GM18499 (cell line): ENCODE results near the gene FRMD3.
A peak's percentile ranks its signal among the peaks of the same experiment; 100 is the strongest.

Experiments used
- ATAC-seq: cut with Tn5 transposase; IDR thresholded peaks from one replicate; pipeline ENCODE4 v1.9.1; 2021; ENCODE audit warnings: moderate number of reproducible peaks; ENCODE audit not compliant: insufficient read depth, unreplicated experiment

Gene FRMD3

DNA sequence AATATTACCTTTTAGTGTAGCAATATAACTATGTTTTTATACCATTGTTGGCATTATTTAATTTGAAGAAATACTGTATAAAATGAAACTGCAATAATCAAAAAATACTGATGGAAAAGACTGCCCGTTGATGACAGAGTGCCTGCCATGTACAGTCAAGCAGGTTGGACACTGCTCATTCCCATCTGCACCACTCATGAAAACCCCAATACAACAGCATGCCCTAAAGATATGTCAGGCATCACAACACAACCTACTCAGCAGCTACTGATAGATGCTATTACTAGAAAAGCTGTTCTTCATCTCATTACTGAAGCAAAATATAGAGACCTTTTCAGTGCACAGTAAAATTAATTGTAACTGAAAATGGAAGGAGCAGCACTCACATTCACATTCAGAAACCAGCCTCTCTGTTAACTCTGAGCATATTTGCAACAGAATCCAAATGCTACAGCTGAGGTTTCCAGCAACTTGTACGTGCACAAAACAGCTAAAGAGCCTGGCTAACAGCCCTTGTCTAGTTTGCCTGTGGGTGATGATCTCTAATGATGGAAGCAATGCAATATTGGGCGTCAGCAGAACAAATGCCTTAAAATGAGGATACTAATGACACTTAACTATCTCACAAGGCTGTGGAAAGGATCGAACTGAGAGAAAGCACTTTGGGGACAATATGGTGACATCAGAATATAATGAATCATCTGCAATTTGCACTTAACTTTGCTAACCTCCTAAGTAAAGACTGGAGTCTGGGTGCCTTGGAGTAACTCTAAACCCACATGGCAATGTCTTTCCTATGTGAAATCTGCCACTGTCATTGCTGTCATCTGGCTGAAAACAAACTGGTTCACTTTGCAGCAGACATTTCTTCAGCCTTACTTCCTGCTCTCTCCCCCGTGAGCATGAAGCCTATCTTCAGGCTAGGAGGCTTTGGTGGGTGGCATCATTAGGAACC, 280.0 kb downstream of the FRMD3 start:
- no peak for ATAC-seq

DNA sequence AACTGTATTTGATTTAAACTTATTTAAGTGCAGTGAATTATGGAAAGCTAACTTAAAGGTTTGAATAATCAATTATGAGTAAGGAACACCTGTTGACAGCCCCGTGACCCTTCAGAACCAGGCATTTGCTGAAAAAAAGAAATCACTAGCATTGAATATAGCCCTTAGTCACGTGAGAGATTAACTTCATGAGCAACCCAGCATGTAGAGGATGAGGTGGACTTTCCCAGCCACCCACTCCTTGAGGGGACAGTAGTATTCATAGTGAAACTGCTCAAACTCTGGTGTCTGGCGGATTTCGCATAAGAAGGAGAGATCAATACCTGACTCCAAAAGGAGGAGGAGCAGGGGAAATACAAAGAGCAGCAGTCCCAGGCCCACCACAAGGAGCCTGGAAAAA, 290.5 kb downstream of the FRMD3 start:
- ATAC-seq = no peak

DNA sequence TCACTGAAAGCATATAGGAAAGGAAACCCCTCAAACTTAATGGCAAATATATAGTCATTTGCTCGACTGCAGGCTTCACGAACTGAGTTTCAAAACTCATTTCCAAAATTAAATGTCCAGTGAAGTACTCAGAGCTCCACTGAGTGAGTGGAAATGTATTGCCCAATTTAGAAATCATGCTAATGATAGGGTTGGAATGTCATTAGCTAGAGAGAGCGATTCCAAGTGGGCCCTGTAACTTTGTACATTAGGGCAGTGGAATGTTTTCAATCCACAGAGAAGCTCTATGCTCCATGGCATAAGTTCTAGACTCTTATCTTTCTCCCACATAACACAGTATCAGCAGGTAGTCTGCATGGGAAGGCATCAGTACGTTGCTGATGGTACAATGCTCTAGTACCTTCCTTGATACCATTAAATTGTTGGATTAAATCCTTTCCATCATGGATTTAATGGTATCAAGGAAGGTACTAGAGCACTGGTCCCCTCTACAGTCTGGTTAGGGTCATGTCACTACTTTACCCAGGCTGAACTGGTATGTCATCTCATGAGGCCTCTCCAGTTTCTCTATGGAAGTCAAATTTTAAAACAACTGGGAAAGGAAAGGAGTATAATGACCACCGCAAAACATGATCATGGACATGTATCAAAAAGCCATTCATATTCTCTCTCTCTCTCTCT, 292.1 kb downstream of the FRMD3 start:
- no peak for ATAC-seq

DNA sequence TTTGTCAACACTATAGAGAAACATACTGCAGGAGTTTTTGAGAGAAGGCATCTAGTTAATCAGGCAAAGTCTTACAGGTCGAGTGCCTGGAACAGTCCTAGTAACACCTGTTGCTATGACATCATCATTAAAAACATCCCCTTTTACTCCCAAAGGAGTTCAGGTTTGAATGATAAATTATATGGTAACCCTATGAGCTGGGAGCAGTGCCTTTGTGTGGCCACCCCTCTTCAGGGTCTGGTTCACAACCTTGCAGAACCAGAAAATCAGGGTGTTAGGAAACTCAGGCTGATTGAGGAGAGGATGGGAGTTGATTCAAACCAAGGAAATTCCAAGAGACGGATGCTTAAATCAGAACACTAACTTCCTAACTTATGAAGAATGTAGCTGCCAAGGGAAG, 296.1 kb downstream of the FRMD3 start:
- ATAC-seq = no peak

DNA sequence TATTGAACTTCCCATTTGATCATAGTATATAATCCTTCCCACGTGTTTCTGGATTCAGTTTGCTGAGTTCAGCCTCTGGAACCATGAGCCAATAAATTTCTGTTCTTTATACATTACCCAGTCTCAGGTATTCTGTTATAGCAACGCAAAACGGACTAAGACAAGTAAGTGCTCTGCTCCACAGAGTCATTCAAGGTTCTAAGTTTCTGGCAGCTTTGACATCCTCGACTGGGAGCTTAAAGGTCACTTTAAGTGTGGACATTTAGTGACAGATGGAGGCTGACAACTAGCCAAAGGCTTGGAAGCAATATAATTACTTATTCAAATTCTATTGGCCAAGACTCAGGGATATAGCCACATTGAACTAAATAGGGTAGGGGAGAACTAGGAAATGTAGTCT, 297.5 kb downstream of the FRMD3 start:
- no peak for ATAC-seq

DNA sequence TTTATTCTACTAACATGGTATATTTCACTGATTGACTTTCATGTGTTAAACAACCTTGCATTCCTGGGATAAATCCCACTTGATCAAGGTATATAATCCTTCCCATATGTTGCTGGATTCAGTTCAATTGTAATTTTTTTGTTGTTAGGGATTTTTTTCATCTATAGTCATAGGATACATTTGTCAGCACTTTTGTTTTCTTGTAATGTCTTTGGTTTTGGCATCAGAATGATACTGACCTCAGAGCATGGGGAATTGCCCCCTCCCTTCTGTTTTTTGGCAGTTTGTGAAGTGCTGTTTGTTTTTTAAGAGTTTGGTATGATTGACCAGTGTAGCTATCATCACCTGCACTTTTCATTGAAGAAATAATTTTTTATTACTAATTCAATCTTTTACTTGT, 298.5 kb downstream of the FRMD3 start:
- ATAC-seq = no peak

DNA sequence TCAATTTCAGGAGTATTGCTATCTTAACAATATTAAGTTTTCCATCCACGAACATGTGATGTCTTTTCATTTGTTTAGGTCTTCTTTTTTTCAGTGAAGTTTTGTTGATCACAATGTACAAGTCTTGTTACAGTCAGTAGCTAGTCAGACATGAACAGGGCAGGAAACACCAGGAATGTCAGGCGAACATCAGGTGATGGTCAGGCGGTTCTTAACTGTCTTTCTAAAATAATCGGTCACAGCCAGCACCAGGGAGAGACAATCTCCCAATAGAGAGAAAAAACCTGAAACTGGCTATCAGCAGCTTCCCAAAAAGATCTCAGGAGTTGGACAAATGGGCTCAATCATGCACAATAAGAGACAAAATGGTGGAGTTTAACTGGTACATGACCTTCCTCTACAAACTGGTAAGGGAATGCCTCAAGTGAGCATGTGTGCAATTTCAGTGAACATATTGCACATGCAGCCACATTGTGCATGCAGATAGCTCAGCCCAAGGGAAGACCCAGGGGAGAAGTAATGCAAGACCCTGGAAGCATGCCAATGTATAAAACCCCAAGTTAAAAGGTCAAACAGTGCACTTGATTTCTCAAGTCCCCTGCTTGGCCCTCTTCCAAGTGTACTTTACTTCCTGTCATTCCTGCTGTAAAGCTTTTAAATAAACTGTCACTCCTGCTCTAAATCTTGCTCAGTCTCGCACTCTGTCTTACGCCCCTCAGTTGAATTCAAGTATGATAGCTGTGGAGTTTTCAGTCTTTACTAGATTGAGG, 299.1 kb downstream of the FRMD3 start:
- no peak for ATAC-seq

DNA sequence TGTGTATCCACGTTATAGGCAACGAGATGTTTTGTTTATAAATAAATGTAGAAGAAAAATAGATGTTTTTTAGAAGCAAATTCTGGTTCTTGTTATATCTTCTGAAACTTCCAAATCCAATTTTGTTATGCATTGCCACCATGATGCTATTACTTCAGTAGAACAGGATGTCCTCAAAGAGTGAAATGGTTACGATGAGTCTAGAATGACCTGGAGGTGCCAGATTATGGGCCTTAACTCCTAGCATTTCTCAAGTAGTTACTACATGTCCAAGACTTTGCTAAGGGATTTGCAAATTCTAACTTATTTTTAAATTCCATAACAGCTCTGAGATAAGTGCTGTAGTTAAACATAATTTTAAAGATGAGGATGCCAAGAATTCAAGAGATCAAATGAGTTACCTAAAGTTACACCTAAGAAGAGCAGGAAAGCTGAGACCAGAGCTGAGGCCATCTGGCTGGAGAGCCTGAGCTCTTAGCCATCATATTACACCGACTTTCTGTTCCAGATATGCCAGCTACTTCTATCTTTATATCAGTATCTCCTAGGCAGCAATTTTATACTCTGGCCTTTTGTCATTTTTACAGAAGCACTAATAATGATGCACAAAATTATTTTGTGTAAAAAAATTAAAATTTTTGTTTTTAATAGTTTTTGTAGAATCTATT, 302.0 kb downstream of the FRMD3 start:
- no peak for ATAC-seq

DNA sequence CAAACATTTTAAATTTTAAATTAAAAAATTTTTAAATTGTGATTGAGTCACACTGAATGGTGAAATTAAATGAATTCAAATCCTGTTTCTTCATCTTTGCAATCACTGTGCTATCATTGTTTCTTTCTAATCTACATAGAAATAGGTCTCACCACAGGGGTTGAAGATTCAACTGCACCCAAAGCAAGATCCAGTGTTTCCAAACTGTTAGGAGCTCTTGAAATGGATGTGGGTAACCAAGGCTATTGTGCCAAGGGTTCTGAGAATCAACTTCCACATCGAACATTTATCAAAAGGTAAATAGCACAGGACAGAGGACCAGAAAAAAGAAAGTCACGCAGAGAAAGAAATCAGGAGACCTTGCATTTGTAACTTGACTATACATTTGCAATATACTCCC, 302.7 kb downstream of the FRMD3 start:
- ATAC-seq = no peak

DNA sequence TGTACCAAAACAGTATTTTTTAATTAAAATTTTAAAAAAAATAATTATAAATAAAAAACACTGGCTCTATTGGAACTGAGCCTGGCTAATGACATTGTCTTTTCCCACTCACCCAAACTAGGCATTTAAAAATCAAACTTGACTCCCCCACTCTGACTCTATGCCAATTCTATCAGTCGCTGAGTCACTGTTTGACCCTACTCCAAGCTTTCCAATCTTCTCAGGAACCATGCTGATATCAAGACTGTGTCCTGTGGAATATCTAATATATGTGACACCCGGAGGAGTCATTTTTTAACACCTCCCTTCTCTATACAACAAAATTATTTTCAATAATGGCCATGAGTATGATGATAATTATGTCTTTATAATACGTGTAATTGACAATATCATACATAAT, 303.7 kb downstream of the FRMD3 start:
- ATAC-seq = no peak

DNA sequence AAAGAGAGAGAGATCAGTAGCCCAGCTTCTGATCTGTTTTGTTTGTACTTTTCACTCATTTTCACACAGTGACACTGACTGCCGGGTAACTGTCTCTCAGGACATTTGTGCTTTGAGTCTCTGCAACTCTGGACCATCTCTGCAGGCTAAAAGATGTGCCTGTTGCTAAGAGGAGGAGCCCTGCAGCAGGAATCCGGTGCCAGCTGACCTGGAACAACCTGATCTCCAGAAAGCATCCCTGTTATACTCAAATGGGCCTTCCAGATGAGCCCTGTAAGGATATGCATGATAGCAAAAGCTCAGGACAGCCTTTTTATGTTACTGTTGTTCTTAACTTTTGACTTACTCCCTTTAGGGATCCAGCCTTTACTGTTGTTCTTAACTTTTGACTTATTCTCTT, 304.6 kb downstream of the FRMD3 start:
- no peak for ATAC-seq

DNA sequence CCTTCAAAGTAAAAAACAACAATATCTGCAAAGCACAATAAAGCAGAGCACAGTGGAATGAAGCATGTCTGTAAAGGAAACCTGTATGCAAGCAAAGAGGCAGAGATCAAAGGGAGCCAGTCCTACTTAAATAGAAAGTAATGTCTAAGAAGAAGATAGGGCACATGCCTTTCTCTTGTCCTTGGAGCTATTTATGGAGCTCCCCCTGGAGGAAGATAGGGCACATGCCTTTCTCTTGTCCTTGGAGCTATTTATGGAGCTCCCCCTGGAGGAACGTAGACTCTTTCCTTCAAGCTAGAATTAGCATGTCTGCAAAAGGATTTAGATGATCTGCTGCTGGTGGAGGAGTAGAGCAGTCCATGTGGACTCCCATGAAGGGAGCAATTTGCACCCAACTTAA, 307.2 kb downstream of the FRMD3 start:
- no peak for ATAC-seq

DNA sequence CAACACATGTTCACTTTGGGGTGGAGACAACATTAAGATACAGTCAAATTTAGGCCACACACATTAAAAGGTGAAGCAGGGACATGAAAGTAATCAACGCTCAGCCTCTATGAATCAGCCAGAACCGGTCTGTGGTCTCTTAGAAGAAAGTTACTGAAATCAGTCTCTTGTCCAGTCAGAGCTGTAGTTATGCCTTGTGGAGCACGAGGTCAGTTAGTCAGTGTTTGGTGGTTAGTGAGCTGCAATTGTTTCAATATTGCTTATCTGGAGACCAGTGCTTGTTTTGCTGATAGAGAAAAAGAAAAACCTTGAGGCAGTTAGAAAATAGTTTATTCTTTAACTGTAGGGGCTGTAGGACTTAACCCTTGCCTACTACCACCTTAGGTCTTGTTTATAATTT, 317.5 kb downstream of the FRMD3 start:
- peak; percentile 98 for ATAC-seq

DNA sequence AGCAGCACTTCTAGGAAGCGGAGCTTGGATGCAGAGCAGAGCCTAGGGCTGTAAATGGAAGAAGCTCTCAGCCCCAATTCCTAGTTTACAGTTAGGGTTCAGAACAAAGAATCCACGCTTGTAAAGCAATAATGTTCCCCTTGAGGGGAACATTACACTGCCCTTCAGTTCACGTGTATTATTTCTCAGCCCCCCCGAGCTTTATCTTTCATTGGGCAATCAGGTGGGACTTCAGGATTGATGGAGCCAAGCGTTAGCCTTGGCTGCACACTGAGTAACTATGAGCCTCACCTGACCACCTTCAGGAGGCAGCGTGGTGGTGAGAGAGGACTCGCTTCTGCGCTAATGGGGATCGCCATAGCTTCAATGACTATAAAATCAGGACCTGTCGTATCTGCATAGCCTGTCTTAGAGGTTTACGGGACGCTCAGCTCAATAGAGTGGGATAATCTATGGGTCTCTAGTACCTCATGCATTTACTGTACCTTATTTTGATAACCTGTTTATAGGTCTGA, 318.2 kb downstream of the FRMD3 start:
- no peak for ATAC-seq

DNA sequence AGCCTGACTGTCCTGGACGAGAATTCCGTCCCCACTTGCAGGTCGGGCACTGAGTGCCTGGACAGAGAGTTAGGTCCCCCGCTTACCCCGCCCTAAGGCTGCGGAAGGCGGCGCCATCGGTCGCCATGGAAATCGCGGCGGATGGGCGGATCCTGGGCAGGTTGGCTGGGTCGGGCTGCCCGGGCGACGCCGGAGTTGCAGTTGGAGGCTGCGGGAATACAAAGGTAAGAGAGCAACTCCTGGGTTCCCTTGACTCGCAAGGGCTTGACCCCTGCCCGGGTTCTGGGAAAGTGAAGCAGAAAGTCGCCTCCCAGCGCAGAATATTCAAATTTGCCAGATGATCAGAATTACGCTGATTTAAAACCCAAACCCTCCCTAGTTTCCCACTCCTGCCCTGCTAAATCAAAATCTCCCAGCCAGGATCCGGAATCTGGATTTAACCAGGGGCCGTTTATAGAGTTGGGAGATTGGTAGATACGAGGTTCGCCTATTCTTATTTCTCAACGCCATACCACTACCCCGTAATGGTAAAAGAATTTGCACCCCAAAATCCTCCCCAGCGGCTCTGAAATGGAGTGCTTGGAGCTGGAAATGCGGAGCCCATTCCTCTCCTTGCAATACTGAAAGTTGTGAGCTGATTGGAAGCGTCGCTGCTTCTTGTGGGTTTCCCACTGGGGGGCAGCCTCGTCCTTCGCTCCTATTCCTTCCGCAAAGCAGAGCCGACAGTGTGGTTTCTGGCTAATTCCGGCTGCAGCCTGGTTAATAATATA, 318.9 kb downstream of the FRMD3 start:
- ATAC-seq = no peak

DNA sequence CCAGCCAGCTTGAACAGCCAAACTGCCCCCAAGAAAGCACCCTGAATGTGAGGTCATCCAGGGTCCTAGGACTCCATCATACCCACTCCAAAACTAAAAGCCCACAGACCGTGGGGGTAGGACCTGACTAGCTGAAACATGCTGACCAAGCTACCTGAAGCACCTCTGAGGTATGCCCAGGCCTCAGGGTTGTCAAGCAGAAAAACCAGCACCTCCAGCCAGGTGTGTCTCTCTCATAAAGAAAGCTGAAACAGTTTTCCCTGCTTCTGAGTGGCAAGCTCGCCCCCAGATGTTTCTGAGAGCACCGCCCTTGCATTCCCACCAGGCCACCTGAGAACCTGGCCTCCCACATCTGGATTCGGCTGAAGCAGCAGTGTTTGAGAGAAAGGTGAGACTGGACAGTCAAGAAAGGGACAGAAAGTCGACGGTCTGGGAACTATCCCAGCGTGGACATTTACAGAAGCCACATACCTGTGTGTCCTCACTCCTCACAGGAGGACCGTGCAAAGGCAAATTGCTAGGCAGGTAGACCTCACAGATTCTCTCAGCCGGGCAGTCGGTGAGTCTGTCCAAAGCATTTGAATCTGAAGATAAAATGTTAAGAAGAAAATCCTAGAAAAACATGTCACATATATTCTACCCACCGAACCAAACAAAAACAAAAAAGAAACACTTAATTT, 319.6 kb downstream of the FRMD3 start:
- no peak for ATAC-seq

DNA sequence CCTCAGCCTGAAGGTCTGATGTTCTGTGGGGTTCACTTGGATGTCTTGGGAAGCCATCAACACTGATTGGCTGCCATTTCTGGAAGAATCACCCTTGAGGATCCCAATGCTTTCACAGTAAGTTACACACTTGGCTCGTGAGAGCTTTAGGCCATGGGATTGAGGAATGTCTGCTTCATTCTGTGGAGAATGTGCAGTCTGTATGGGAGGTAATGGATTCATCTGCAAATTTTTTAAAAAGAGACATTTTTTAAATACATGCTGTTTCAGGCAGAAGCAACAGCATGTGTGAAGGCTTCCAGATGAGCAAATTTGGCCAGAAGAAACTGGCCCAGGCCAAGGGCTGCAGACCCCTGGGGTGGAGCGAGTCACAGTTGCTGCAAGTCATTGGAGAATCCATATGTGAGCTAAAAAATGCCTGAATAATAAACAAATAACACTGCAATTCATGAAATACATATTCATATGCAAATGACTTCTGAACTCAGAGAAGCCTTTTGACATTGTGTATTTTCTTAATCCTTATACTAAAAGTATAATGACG, 328.9 kb downstream of the FRMD3 start:
- no peak for ATAC-seq

DNA sequence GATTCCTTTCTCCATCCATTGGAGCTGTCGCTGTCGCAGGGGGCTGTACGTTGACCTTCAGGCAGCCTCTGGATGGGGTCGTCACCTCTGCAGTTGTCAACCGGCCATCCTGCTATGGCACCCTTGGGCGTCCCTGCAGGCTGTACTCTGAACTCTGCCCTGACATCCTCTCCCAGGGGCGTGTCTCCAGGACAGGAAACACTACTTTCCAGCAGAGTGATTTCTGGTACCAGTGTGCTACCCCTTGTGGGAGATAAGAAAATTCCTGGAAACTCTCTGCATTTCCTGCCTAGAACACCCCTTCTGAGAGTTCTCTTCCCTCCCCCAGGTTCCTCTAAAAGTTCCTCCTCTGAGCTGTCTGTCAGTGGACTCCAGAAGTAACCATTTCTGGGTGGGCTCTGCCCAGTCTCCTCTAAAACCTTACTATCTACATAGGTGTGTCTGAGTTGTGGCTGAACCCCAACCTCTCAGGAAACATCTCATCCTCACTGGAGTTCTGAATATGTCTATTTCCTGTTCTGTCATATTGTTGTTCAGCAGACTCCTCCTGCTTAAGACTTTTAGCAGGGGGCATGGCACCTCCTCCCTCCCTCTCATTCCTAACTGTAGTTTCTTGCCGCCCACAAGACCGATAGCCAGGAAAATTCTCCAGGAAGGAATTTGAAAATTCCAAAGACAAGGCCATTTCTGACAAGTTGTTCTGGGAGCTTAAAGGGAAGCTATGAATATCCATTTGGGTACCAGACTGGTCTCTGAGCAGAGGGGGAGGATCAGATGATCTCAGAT, 329.9 kb downstream of the FRMD3 start:
- ATAC-seq = no peak
